SU-DHL-6 (cell line): ENCODE measurements around the gene ATAD2B.

Experiments
- CTCF ChIP-seq: fragments of 200-600 bp; sonication (generic); IDR thresholded peaks from one replicate; pipeline ENCODE4 v1.5.1; 2017; ENCODE audit warnings: antibody characterized with exemption, mild to moderate bottlenecking, low read length, moderate library complexity; ENCODE audit not compliant: insufficient read depth, poor library complexity, severe bottlenecking
- EZH2phosphoT487 ChIP-seq: fragments of 200-600 bp; sonication (generic), shearing (Covaris generic); conservative IDR thresholded peaks from 2 replicates; pipeline ENCODE4 v1.6.1; 2018; ENCODE audit warnings: mild to moderate bottlenecking, antibody characterized with exemption, low read length, moderate library complexity, mixed read lengths

GRCh38 chr2:23926290-23926749, 603 bp downstream of the ATAD2B start:
- no peak for TF ChIP-seq CTCF
- TF ChIP-seq EZH2phosphoT487 = no peak
